Upper lobe of left lung (tissue), 4 donors: ENCODE measurements around the gene DISC1.
"Not testable (repeated sequence)": the region's sequence is repeated elsewhere in the genome, so short reads cannot be mapped to it uniquely, and the experiment has no call there.

ENCODE experiments used
- CTCF ChIP-seq, 6 experiments: fragments of 450-650 bp in 4 of 6; fragments of 200-600 bp in 2 of 6; sonication (generic) in 2 of 6; IDR thresholded peaks; one replicate each; pipeline ENCODE4 v1.5.1; 2016 to 2019; ENCODE audit warnings: antibody characterized with exemption in 6 of 6
- POLR2A ChIP-seq, 4 donors: fragments of 450-650 bp; IDR thresholded peaks; one replicate each; pipeline ENCODE4 v1.5.1; 2016 to 2017; ENCODE audit warnings: antibody characterized with exemption in 4 of 4, mild to moderate bottlenecking in 2 of 4
- POLR2AphosphoS5 ChIP-seq, 2 donors: sonication (generic); formaldehyde crosslinking; IDR thresholded peaks; one replicate each; pipeline ENCODE4 v1.5.1; 2017; ENCODE audit warnings: antibody characterized with exemption in 2 of 2

GRCh38 chr1:231658223-231658622 is 31.6 kb downstream of the DISC1 start:
- TF ChIP-seq CTCF, POLR2AphosphoS5, POLR2A (IDR thresholded peaks at IDR 0.05): not testable (repeated sequence)
